SK-N-SH treated with all-trans-retinoic acid at 6 μM for 48 hours (cell line): ENCODE data around the gene TRIM25.

Experiments
- ESRRG ChIP-seq: fragments of 250-450 bp; sonication (Bioruptor Pico); IDR thresholded peaks from 2 replicates; pipeline ENCODE4 v1.6.1; 2021; ENCODE audit warnings: mild to moderate bottlenecking
- ZFP3 ChIP-seq: fragments of 250-450 bp; sonication (Bioruptor Pico); IDR thresholded peaks from 2 replicates; pipeline ENCODE4 v1.5.0; 2020; ENCODE audit warnings: mild to moderate bottlenecking, moderate library complexity
- ZFP30 ChIP-seq: fragments of 450-650 bp; formaldehyde crosslinking; IDR thresholded peaks from 2 replicates; pipeline ENCODE4 v1.5.0; 2022; ENCODE audit warnings: mild to moderate bottlenecking, moderate library complexity
- ZNF8 ChIP-seq: fragments of 450-650 bp; formaldehyde crosslinking; IDR thresholded peaks from 2 replicates; pipeline ENCODE4 v1.5.0; 2020; ENCODE audit warnings: mild to moderate bottlenecking, moderate library complexity

- TF ChIP-seq ZNF8 (CRISPR knock-in tag) (no peak), ZFP30 (CRISPR knock-in tag) (no peak), ESRRG (CRISPR knock-in tag) (no peak), ZFP3 (CRISPR knock-in tag) (no peak)
These were observed 43.1 kb upstream of the TRIM25 start for GRCh38 chr17:56956992-56957391.
